Non-pigmented ciliary epithelial cell (primary cell): Measurements from ENCODE around the gene SH3BP4.
"Not testable (repeated sequence)": the region's sequence is repeated elsewhere in the genome, so short reads cannot be mapped to it uniquely, and the experiment has no call there.

ENCODE experiments used
- DNase-seq: peaks from one replicate; pipeline ENCODE4 v3.0.0-alpha.2; 2010; ENCODE audit warnings: low read depth

Gene SH3BP4

GRCh38 chr2:235000426-235001236 is 48.8 kb downstream of the SH3BP4 start:
- no peak for DNase-seq

GRCh38 chr2:235001237-235002133 is 49.7 kb downstream of the SH3BP4 start:
- no peak for DNase-seq

- no peak for DNase-seq
Measured at GRCh38 chr2:235002198-235003095, 50.6 kb downstream of the SH3BP4 start.

GRCh38 chr2:235003096-235003775 is 51.4 kb downstream of the SH3BP4 start:
- DNase-seq, result no peak

- DNase-seq, result no peak
Measured at GRCh38 chr2:235004329-235004903, 52.6 kb downstream of the SH3BP4 start.

- DNase-seq, result no peak
Measured at GRCh38 chr2:235005023-235005422, 53.2 kb downstream of the SH3BP4 start.

GRCh38 chr2:235005603-235006259 is 53.9 kb downstream of the SH3BP4 start:
- DNase-seq, result no peak

- no peak for DNase-seq
Measured at GRCh38 chr2:235006461-235006860, 54.6 kb downstream of the SH3BP4 start.

- DNase-seq, result no peak
Measured at GRCh38 chr2:235006986-235007385, 55.2 kb downstream of the SH3BP4 start.

- no peak for DNase-seq
Measured at GRCh38 chr2:235007664-235008457, 56.0 kb downstream of the SH3BP4 start.

GRCh38 chr2:235008584-235009044 is 56.8 kb downstream of the SH3BP4 start:
- no peak for DNase-seq

- no peak for DNase-seq
Measured at GRCh38 chr2:235009081-235009480, 57.3 kb downstream of the SH3BP4 start.

- DNase-seq, result no peak
Measured at GRCh38 chr2:235010117-235010714, 58.4 kb downstream of the SH3BP4 start.

- DNase-seq, result no peak
Measured at GRCh38 chr2:235011607-235011928, 59.8 kb downstream of the SH3BP4 start.

GRCh38 chr2:235011929-235012631 is 60.3 kb downstream of the SH3BP4 start:
- DNase-seq, result no peak

GRCh38 chr2:235017441-235017840 is 65.6 kb downstream of the SH3BP4 start:
- no peak for DNase-seq

- DNase-seq, result no peak
Measured at GRCh38 chr2:235018838-235019237, 67.0 kb downstream of the SH3BP4 start.

- DNase-seq, result not testable (repeated sequence)
Measured at GRCh38 chr2:235020141-235020540, 68.3 kb downstream of the SH3BP4 start.

- peak; percentile 78 for DNase-seq
Measured at GRCh38 chr2:235021752-235022151, 69.9 kb downstream of the SH3BP4 start.
